HepG2 (cell line): Measurements from ENCODE around the gene PROCR. TPM values are rescaled to one million over a fixed set of nuclear protein-coding genes. Genes with fewer than 3 reads are reported as not detected.

Source experiments
- MNT ChIP-seq: fragments of 450-650 bp; IDR thresholded peaks from 2 replicates; pipeline ENCODE4 v1.6.1; 2016
- NFYC ChIP-seq: IDR thresholded peaks from 2 replicates; pipeline ENCODE4 v1.6.1; 2016; ENCODE audit warnings: missing genetic modification reagents, missing compliant biosample characterization
- PLSCR1 ChIP-seq: sonication (generic); formaldehyde crosslinking; IDR thresholded peaks from 2 replicates; pipeline ENCODE4 v1.5.0; 2020; ENCODE audit warnings: missing genetic modification reagents, mild to moderate bottlenecking, borderline replicate concordance
- YY1 ChIP-seq: IDR thresholded peaks from 2 replicates; pipeline ENCODE4 v1.6.1; 2011; ENCODE audit warnings: low read length, low read depth, moderate library complexity, mild to moderate bottlenecking; ENCODE audit not compliant: insufficient read depth, insufficient replicate concordance
- ZMYM2 ChIP-seq: sonication (generic); formaldehyde crosslinking; IDR thresholded peaks from 2 replicates; pipeline ENCODE4 v1.8.0; 2022; ENCODE audit warnings: mild to moderate bottlenecking, missing genetic modification reagents
- ZNF468 ChIP-seq: sonication (generic); formaldehyde crosslinking; IDR thresholded peaks from 2 replicates; pipeline ENCODE4 v1.8.0; 2022; ENCODE audit warnings: mild to moderate bottlenecking, moderate library complexity, missing genetic modification reagents
- ZNF484 ChIP-seq: sonication (generic); formaldehyde crosslinking; IDR thresholded peaks from 2 replicates; pipeline ENCODE4 v1.5.1; 2020; ENCODE audit warnings: mild to moderate bottlenecking, low read depth, missing genetic modification reagents, borderline replicate concordance
- ZNF607 ChIP-seq: sonication (generic); formaldehyde crosslinking; IDR thresholded peaks from 2 replicates; pipeline ENCODE4 v1.5.1; 2020; ENCODE audit warnings: missing genetic modification reagents, mild to moderate bottlenecking, borderline replicate concordance
- polyA plus RNA-seq, 8 experiments: library from polyadenylated mRNA; depleted of rRNA in 3 of 8; stranded (reverse) in 7 of 8; unstranded in 1 of 8; fragments of >200 nt; fragmentation: Illumina TruSeq in 4 of 8; extraction: Trizol in 4 of 8; gene quantifications; 2 replicates each; pipeline versions ENCODE4 v1.2.1 to v1.2.3, GENCODE V29; 2011 to 2016; ENCODE audit warnings: low read depth in 4 of 8, missing spikeins in 1 of 8, mixed read lengths in 1 of 8; ENCODE audit not compliant: insufficient read depth in 1 of 8
- total RNA-seq, 5 experiments: library from RNA; depleted of rRNA; stranded (reverse); fragments of >200 nt; fragmentation: Illumina TruSeq; extraction: Trizol; gene quantifications; 2 replicates each; pipeline ENCODE4 v1.2.3, GENCODE V29; 2016; ENCODE audit warnings: low read depth in 1 of 5
- TF ChIP-seq, protein P1 (sequence below): sonication (generic); formaldehyde crosslinking; IDR thresholded peaks from one replicate; pipeline ENCODE4 v1.5.1; 2020; ENCODE audit warnings: mild to moderate bottlenecking, missing genetic modification reagents; ENCODE audit errors: not compliant biosample characterization
- TF ChIP-seq, protein P2 (sequence below): sonication (generic); formaldehyde crosslinking; IDR thresholded peaks from 2 replicates; pipeline ENCODE4 v1.4.0; 2020; ENCODE audit warnings: mild to moderate bottlenecking, missing genetic modification reagents, borderline replicate concordance
- TF ChIP-seq, protein P3 (sequence below): sonication (generic); formaldehyde crosslinking; IDR thresholded peaks from 2 replicates; pipeline ENCODE4 v1.5.1; 2020; ENCODE audit warnings: mild to moderate bottlenecking, missing genetic modification reagents, moderate library complexity

The PROCR gene
- total and polyA plus RNA-seq, 2 of the 13 experiments (the other 11 are each of a cell fraction or from before 2014, with no cell fraction given), result 1.4 to 1.7 TPM

- TF ChIP-seq, protein P1, sequence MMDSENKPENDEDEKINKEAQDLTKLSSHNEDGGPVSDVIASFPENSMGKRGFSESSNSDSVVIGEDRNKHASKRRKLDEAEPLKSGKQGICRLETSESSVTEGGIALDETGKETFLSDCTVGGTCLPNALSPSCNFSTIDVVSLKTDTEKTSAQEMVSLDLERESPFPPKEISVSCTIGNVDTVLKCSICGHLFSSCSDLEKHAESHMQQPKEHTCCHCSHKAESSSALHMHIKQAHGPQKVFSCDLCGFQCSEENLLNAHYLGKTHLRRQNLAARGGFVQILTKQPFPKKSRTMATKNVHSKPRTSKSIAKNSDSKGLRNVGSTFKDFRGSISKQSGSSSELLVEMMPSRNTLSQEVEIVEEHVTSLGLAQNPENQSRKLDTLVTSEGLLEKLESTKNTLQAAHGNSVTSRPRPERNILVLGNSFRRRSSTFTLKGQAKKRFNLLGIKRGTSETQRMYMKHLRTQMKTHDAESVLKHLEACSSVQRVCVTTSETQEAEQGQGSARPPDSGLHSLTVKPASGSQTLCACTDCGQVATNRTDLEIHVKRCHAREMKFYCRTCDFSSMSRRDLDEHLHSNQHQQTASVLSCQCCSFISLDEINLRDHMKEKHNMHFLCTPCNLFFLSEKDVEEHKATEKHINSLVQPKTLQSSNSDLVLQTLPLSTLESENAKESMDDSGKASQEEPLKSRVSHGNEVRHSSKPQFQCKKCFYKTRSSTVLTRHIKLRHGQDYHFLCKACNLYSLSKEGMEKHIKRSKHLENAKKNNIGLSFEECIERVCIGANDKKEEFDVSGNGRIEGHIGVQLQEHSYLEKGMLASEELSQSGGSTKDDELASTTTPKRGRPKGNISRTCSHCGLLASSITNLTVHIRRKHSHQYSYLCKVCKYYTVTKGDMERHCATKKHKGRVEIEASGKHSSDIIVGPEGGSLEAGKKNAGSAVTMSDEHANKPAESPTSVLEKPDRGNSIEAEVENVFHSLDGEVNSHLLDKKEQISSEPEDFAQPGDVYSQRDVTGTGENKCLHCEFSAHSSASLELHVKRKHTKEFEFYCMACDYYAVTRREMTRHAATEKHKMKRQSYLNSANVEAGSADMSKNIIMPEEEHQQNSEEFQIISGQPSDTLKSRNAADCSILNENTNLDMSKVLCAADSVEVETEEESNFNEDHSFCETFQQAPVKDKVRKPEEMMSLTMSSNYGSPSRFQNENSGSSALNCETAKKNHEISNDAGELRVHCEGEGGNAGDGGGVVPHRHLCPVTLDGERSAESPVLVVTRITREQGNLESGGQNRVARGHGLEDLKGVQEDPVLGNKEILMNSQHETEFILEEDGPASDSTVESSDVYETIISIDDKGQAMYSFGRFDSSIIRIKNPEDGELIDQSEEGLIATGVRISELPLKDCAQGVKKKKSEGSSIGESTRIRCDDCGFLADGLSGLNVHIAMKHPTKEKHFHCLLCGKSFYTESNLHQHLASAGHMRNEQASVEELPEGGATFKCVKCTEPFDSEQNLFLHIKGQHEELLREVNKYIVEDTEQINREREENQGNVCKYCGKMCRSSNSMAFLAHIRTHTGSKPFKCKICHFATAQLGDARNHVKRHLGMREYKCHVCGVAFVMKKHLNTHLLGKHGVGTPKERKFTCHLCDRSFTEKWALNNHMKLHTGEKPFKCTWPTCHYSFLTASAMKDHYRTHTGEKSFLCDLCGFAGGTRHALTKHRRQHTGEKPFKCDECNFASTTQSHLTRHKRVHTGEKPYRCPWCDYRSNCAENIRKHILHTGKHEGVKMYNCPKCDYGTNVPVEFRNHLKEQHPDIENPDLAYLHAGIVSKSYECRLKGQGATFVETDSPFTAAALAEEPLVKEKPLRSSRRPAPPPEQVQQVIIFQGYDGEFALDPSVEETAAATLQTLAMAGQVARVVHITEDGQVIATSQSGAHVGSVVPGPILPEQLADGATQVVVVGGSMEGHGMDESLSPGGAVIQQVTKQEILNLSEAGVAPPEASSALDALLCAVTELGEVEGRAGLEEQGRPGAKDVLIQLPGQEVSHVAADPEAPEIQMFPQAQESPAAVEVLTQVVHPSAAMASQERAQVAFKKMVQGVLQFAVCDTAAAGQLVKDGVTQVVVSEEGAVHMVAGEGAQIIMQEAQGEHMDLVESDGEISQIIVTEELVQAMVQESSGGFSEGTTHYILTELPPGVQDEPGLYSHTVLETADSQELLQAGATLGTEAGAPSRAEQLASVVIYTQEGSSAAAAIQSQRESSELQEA (CRISPR knock-in tag), result no peak
- TF ChIP-seq ZNF484 (CRISPR knock-in tag) (no peak), PLSCR1 (no peak), NFYC (CRISPR knock-in tag) (no peak), ZMYM2 (CRISPR knock-in tag) (no peak), ZNF468 (CRISPR knock-in tag) (0 out of 2 replicates have a peak, but pooled peaks have one; percentile 18), MNT (no peak), YY1 (no peak), ZNF607 (CRISPR knock-in tag) (no peak)
- TF ChIP-seq, protein P2, sequence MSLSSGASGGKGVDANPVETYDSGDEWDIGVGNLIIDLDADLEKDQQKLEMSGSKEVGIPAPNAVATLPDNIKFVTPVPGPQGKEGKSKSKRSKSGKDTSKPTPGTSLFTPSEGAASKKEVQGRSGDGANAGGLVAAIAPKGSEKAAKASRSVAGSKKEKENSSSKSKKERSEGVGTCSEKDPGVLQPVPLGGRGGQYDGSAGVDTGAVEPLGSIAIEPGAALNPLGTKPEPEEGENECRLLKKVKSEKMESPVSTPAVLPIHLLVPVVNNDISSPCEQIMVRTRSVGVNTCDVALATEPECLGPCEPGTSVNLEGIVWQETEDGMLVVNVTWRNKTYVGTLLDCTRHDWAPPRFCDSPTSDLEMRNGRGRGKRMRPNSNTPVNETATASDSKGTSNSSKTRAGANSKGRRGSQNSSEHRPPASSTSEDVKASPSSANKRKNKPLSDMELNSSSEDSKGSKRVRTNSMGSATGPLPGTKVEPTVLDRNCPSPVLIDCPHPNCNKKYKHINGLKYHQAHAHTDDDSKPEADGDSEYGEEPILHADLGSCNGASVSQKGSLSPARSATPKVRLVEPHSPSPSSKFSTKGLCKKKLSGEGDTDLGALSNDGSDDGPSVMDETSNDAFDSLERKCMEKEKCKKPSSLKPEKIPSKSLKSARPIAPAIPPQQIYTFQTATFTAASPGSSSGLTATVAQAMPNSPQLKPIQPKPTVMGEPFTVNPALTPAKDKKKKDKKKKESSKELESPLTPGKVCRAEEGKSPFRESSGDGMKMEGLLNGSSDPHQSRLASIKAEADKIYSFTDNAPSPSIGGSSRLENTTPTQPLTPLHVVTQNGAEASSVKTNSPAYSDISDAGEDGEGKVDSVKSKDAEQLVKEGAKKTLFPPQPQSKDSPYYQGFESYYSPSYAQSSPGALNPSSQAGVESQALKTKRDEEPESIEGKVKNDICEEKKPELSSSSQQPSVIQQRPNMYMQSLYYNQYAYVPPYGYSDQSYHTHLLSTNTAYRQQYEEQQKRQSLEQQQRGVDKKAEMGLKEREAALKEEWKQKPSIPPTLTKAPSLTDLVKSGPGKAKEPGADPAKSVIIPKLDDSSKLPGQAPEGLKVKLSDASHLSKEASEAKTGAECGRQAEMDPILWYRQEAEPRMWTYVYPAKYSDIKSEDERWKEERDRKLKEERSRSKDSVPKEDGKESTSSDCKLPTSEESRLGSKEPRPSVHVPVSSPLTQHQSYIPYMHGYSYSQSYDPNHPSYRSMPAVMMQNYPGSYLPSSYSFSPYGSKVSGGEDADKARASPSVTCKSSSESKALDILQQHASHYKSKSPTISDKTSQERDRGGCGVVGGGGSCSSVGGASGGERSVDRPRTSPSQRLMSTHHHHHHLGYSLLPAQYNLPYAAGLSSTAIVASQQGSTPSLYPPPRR (CRISPR knock-in tag), result no peak
- TF ChIP-seq, protein P3, sequence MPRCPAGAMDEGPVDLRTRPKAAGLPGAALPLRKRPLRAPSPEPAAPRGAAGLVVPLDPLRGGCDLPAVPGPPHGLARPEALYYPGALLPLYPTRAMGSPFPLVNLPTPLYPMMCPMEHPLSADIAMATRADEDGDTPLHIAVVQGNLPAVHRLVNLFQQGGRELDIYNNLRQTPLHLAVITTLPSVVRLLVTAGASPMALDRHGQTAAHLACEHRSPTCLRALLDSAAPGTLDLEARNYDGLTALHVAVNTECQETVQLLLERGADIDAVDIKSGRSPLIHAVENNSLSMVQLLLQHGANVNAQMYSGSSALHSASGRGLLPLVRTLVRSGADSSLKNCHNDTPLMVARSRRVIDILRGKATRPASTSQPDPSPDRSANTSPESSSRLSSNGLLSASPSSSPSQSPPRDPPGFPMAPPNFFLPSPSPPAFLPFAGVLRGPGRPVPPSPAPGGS (CRISPR knock-in tag), result no peak
Observed at GRCh38 chr20:35146299-35146919, 25.5 kb upstream of the PROCR start (continued).
